Measurements from ENCODE around the gene WDR55. TPM values are rescaled to one million over a fixed set of nuclear protein-coding genes. Genes with fewer than 3 reads are reported as not detected.
"Not testable (repeated sequence)": the region's sequence is repeated elsewhere in the genome, so short reads cannot be mapped to it uniquely, and the experiment has no call there.

Gene WDR55
- total RNA-seq, 1 experiment from 2014 or later = 26.2 TPM

- in situ Hi-C loops (cut with HindIII; ENCODE audit: low pct_unique_long_range_greater_than_20kb, low sequenced_read_pairs) = no loop called here
- DNase-seq (ENCODE audit: low read depth) = no peak
These were observed 29.6 kb downstream of the WDR55 start for GRCh38 chr5:140694276-140694675.

GRCh38 chr5:140696891-140697492, 32.3 kb downstream of the WDR55 start:
- DNase-seq (ENCODE audit: low read depth) = no peak
- in situ Hi-C loops (cut with HindIII; ENCODE audit: low pct_unique_long_range_greater_than_20kb, low sequenced_read_pairs) = no loop called here

- peak; percentile 90 for DNase-seq (ENCODE audit: low read depth)
- in situ Hi-C loops (cut with HindIII; ENCODE audit: low pct_unique_long_range_greater_than_20kb, low sequenced_read_pairs) = no loop called here
These were observed 35.8 kb downstream of the WDR55 start, which contains the start of gene ZMAT2 for GRCh38 chr5:140700177-140701144. Gene ZMAT2 (plus strand): TSS chr5:140700447. CDS start chr5:140700461, 14 bp downstream.

- DNase-seq (ENCODE audit: low read depth) = no peak
- in situ Hi-C loops (cut with HindIII; ENCODE audit: low pct_unique_long_range_greater_than_20kb, low sequenced_read_pairs) = no loop called here
These were observed 43.1 kb downstream of the WDR55 start for GRCh38 chr5:140707812-140708211.

GRCh38 chr5:140708787-140709186, 44.1 kb downstream of the WDR55 start:
- in situ Hi-C loops (cut with HindIII; ENCODE audit: low pct_unique_long_range_greater_than_20kb, low sequenced_read_pairs); DNase-seq (ENCODE audit: low read depth): not testable (repeated sequence)

GRCh38 chr5:140710899-140711552, 46.3 kb downstream of the WDR55 start:
- DNase-seq (ENCODE audit: low read depth) = peak; percentile 99
- in situ Hi-C loops (cut with HindIII; ENCODE audit: low pct_unique_long_range_greater_than_20kb, low sequenced_read_pairs) = no loop called here

GRCh38 chr5:140711794-140712193, 47.1 kb downstream of the WDR55 start:
- no peak for DNase-seq (ENCODE audit: low read depth)
- in situ Hi-C loops (cut with HindIII; ENCODE audit: low pct_unique_long_range_greater_than_20kb, low sequenced_read_pairs) = no loop called here

GRCh38 chr5:140713562-140714094, 48.9 kb downstream of the WDR55 start:
- no peak for DNase-seq (ENCODE audit: low read depth)
- in situ Hi-C loops (cut with HindIII; ENCODE audit: low pct_unique_long_range_greater_than_20kb, low sequenced_read_pairs) = no loop called here

- DNase-seq (ENCODE audit: low read depth); in situ Hi-C loops (cut with HindIII; ENCODE audit: low pct_unique_long_range_greater_than_20kb, low sequenced_read_pairs): not testable (repeated sequence)
These were observed 51.5 kb downstream of the WDR55 start for GRCh38 chr5:140716238-140716637.

- no peak for DNase-seq (ENCODE audit: low read depth)
- in situ Hi-C loops (cut with HindIII; ENCODE audit: low pct_unique_long_range_greater_than_20kb, low sequenced_read_pairs) = no loop called here
These were observed 53.5 kb downstream of the WDR55 start for GRCh38 chr5:140718266-140718592.

GRCh38 chr5:140720738-140721137, 56.0 kb downstream of the WDR55 start:
- in situ Hi-C loops (cut with HindIII; ENCODE audit: low pct_unique_long_range_greater_than_20kb, low sequenced_read_pairs); DNase-seq (ENCODE audit: low read depth): not testable (repeated sequence)

- in situ Hi-C loops (cut with HindIII; ENCODE audit: low pct_unique_long_range_greater_than_20kb, low sequenced_read_pairs); DNase-seq (ENCODE audit: low read depth): not testable (repeated sequence)
These were observed 56.7 kb downstream of the WDR55 start for GRCh38 chr5:140721395-140721794.

Other genes with a start within 250 kb of the WDR55 start
- gene EIF4EBP3, start 117.2 kb upstream of the WDR55 start, total RNA-seq (2014; rRNA removed; shearing (Covaris generic); ENCODE audit: low replicate concordance) = 1.1 TPM in 1 of 2 replicates, not detected in the other
- 56.0 and 57.8 TPM in 2 replicates for gene SRA1, start 107.4 kb upstream of the WDR55 start, total RNA-seq (2014; rRNA removed; shearing (Covaris generic); ENCODE audit: low replicate concordance)
- gene APBB3, start 100.3 kb upstream of the WDR55 start, total RNA-seq (2014; rRNA removed; shearing (Covaris generic); ENCODE audit: low replicate concordance) = 3.2 and 7.2 TPM in 2 replicates
- gene SLC35A4, start 100.1 kb upstream of the WDR55 start, total RNA-seq (2014; rRNA removed; shearing (Covaris generic); ENCODE audit: low replicate concordance) = 21.3 and 30.5 TPM in 2 replicates
- 0.96 TPM in 1 of 2 replicates, not detected in the other for gene CD14, start 31.7 kb upstream of the WDR55 start, total RNA-seq (2014; rRNA removed; shearing (Covaris generic); ENCODE audit: low replicate concordance)
- gene TMCO6, start 25.5 kb upstream of the WDR55 start, total RNA-seq (2014; rRNA removed; shearing (Covaris generic); ENCODE audit: low replicate concordance) = 7.9 and 14.0 TPM in 2 replicates
- gene NDUFA2, start 17.3 kb upstream of the WDR55 start, total RNA-seq (2014; rRNA removed; shearing (Covaris generic); ENCODE audit: low replicate concordance) = 71.7 and 78.2 TPM in 2 replicates
- gene IK, start 17.1 kb upstream of the WDR55 start, total RNA-seq (2014; rRNA removed; shearing (Covaris generic); ENCODE audit: low replicate concordance) = 36.9 and 57.5 TPM in 2 replicates
- not detected in 2 replicates for gene DND1, start 8.7 kb downstream of the WDR55 start, total RNA-seq (2014; rRNA removed; shearing (Covaris generic); ENCODE audit: low replicate concordance)
- 50.1 and 61.3 TPM in 2 replicates for gene HARS1, start 26.5 kb downstream of the WDR55 start, total RNA-seq (2014; rRNA removed; shearing (Covaris generic); ENCODE audit: low replicate concordance)
- gene HARS2, start 26.6 kb downstream of the WDR55 start, total RNA-seq (2014; rRNA removed; shearing (Covaris generic); ENCODE audit: low replicate concordance) = 30.0 and 41.5 TPM in 2 replicates
- 77.7 and 99.3 TPM in 2 replicates for gene ZMAT2, start 35.5 kb downstream of the WDR55 start, total RNA-seq (2014; rRNA removed; shearing (Covaris generic); ENCODE audit: low replicate concordance)
- not detected in 2 replicates for gene PCDHA1, start 121.2 kb downstream of the WDR55 start, total RNA-seq (2014; rRNA removed; shearing (Covaris generic); ENCODE audit: low replicate concordance)
- not detected in 2 replicates for gene PCDHA2, start 129.9 kb downstream of the WDR55 start, total RNA-seq (2014; rRNA removed; shearing (Covaris generic); ENCODE audit: low replicate concordance)
- 0.10 TPM in 1 of 2 replicates, not detected in the other for gene PCDHA3, start 136.2 kb downstream of the WDR55 start, total RNA-seq (2014; rRNA removed; shearing (Covaris generic); ENCODE audit: low replicate concordance)
- gene PCDHA4, start 142.2 kb downstream of the WDR55 start, total RNA-seq (2014; rRNA removed; shearing (Covaris generic); ENCODE audit: low replicate concordance) = 10.8 and 11.5 TPM in 2 replicates
- gene PCDHA5, start 156.7 kb downstream of the WDR55 start, total RNA-seq (2014; rRNA removed; shearing (Covaris generic); ENCODE audit: low replicate concordance) = 2.5 and 2.8 TPM in 2 replicates
- 0.34 TPM in 1 of 2 replicates, not detected in the other for gene PCDHA6, start 163.1 kb downstream of the WDR55 start, total RNA-seq (2014; rRNA removed; shearing (Covaris generic); ENCODE audit: low replicate concordance)
- gene PCDHA7, start 169.4 kb downstream of the WDR55 start, total RNA-seq (2014; rRNA removed; shearing (Covaris generic); ENCODE audit: low replicate concordance) = 0.10 TPM in 1 of 2 replicates, not detected in the other
- 0.51 TPM in 1 of 2 replicates, not detected in the other for gene PCDHA8, start 176.3 kb downstream of the WDR55 start, total RNA-seq (2014; rRNA removed; shearing (Covaris generic); ENCODE audit: low replicate concordance)
- not detected in 2 replicates for gene PCDHA9, start 183.5 kb downstream of the WDR55 start, total RNA-seq (2014; rRNA removed; shearing (Covaris generic); ENCODE audit: low replicate concordance)
- 0.03 and 0.06 TPM in 2 replicates for gene PCDHA10, start 191.0 kb downstream of the WDR55 start, total RNA-seq (2014; rRNA removed; shearing (Covaris generic); ENCODE audit: low replicate concordance)
- gene PCDHA11, start 204.1 kb downstream of the WDR55 start, total RNA-seq (2014; rRNA removed; shearing (Covaris generic); ENCODE audit: low replicate concordance) = 5.6 TPM in 1 of 2 replicates, not detected in the other
- gene PCDHA12, start 210.4 kb downstream of the WDR55 start, total RNA-seq (2014; rRNA removed; shearing (Covaris generic); ENCODE audit: low replicate concordance) = not detected in 2 replicates
- gene PCDHA13, start 217.2 kb downstream of the WDR55 start, total RNA-seq (2014; rRNA removed; shearing (Covaris generic); ENCODE audit: low replicate concordance) = not detected in 2 replicates